Left ventricle myocardium inferior (tissue), 1 donor: ENCODE results near the gene RHOF. TPM values are rescaled to one million over a fixed set of nuclear protein-coding genes. Genes with fewer than 3 reads are reported as not detected.

ENCODE experiments used
- DNase-seq: peaks from one replicate; pipeline ENCODE4 v3.0.0-alpha.2; 2020
- H3K27ac ChIP-seq: fragments of 200-600 bp; replicated peaks from 2 replicates; pipeline ENCODE4 v1.8.0; 2021
- H3K27me3 ChIP-seq: fragments of 200-600 bp; 2 replicates; pipeline ENCODE4 v1.8.0; 2021; ENCODE audit warnings: low read depth
- H3K36me3 ChIP-seq: fragments of 200-600 bp; 2 replicates; pipeline ENCODE4 v1.8.0; 2021
- H3K4me1 ChIP-seq: fragments of 200-600 bp; 2 replicates; pipeline ENCODE4 v1.8.0; 2021
- H3K4me3 ChIP-seq: fragments of 200-600 bp; 2 replicates; pipeline ENCODE4 v1.8.0; 2021; ENCODE audit warnings: mild to moderate bottlenecking, moderate library complexity
- H3K9me3 ChIP-seq: fragments of 200-600 bp; replicated peaks from 2 replicates; pipeline ENCODE4 v1.8.0; 2021
- CTCF ChIP-seq: fragments of 200-600 bp; IDR thresholded peaks from 2 replicates; pipeline ENCODE4 v1.8.0; 2021; ENCODE audit warnings: antibody characterized with exemption, mild to moderate bottlenecking, borderline replicate concordance
- intact Hi-C: fragments of 100-400 bp; cut with micrococcal nuclease; formaldehyde crosslinking; loops from one replicate; pipeline ENCODE4 v1.11.0; 2022
- total RNA-seq: library from RNA; stranded (reverse); fragmentation: NEBNext Ultra II Directional; extraction: Animal tissue kit (Norgen Biotek cat#: 25700); gene quantifications from one replicate; pipeline ENCODE4 v1.2.1, GENCODE V29; 2021
- donor health status: DM: no; HTN: yes; CAD: no; lungs with severe emphysema.

The RHOF gene
- total RNA-seq, 1 donor from 2014 or later: 44.3 TPM

GRCh38 chr12:121823101-121823726, 29.7 kb upstream of the RHOF start:
- Histone ChIP-seq H3K4me1 (peaks cover 6% of the 10 kb centered on the region), H3K9me3 (no peaks in the 10 kb centered on the region), H3K27me3 (no peaks in the 10 kb centered on the region), H3K27ac (no peak overlapping the region), H3K4me3 (no peak overlapping the region), H3K36me3 (peaks cover 80% of the 10 kb centered on the region)
- no peak for DNase-seq
- no peak for TF ChIP-seq CTCF
- intact Hi-C loops: no loop called here

- Histone ChIP-seq H3K4me1 (peaks cover 6% of the 10 kb centered on the region), H3K27me3 (no peaks in the 10 kb centered on the region), H3K4me3 (no peak overlapping the region), H3K27ac (no peak overlapping the region), H3K9me3 (no peaks in the 10 kb centered on the region), H3K36me3 (peaks cover 80% of the 10 kb centered on the region)
- TF ChIP-seq CTCF: no peak
- DNase-seq: no peak
- intact Hi-C loops: no loop called here
Measured at GRCh38 chr12:121822393-121823100, 29.1 kb upstream of the RHOF start.

GRCh38 chr12:121820056-121820455, 26.6 kb upstream of the RHOF start:
- H3K4me1 ChIP-seq: no peaks in the 10 kb centered on the region
- no peak overlapping the region for H3K4me3 ChIP-seq
- intact Hi-C loops: no loop called here
- H3K27me3 ChIP-seq: no peaks in the 10 kb centered on the region
- H3K9me3 ChIP-seq: no peaks in the 10 kb centered on the region
- H3K27ac ChIP-seq: no peak overlapping the region
- no peak for TF ChIP-seq CTCF
- no peak for DNase-seq
- H3K36me3 ChIP-seq: peaks cover 92% of the 10 kb centered on the region

GRCh38 chr12:121819212-121819949, 25.9 kb upstream of the RHOF start:
- no peak for DNase-seq
- Histone ChIP-seq H3K4me1 (no peaks in the 10 kb centered on the region), H3K4me3 (no peak overlapping the region), H3K27ac (no peak overlapping the region), H3K27me3 (no peaks in the 10 kb centered on the region), H3K9me3 (no peaks in the 10 kb centered on the region), H3K36me3 (peaks cover 98% of the 10 kb centered on the region)
- no peak for TF ChIP-seq CTCF
- intact Hi-C loops: no loop called here

- H3K36me3 ChIP-seq: peaks cover 92% of the 10 kb centered on the region
- H3K27ac ChIP-seq: no peak overlapping the region
- DNase-seq: no peak
- no peak overlapping the region for H3K4me3 ChIP-seq
- H3K27me3 ChIP-seq: no peaks in the 10 kb centered on the region
- H3K4me1 ChIP-seq: peaks cover 13% of the 10 kb centered on the region
- intact Hi-C loops: no loop called here
- TF ChIP-seq CTCF: no peak
- H3K9me3 ChIP-seq: no peaks in the 10 kb centered on the region
Measured at GRCh38 chr12:121817648-121818043, 24.2 kb upstream of the RHOF start.
